Heart right ventricle (tissue), 16 donors: ENCODE measurements around the gene PLPPR1. TPM values are rescaled to one million over a fixed set of nuclear protein-coding genes. Genes with fewer than 3 reads are reported as not detected.

Experiments used
- ATAC-seq, 8 donors: fragments of 200-7000 bp; cut with Tn5 transposase; one replicate each; pipeline ENCODE4 v1.9.1; 2020; ENCODE audit warnings: mild to moderate bottlenecking in 8 of 8, moderate library complexity in 8 of 8, moderate number of reproducible peaks in 1 of 8
- DNase-seq, 2 donors: peaks; one replicate each; pipeline ENCODE4 v3.0.0-alpha.2; 2020
- H3K27ac ChIP-seq, 10 donors: fragments of 200-600 bp; sonication (generic) in 2 of 10; one replicate each; pipeline versions ENCODE4 v1.5.0 to v1.8.0; 2020 to 2022; ENCODE audit warnings: mild to moderate bottlenecking in 3 of 10
- H3K27me3 ChIP-seq, 7 donors: fragments of 200-600 bp; one replicate each; pipeline ENCODE4 v1.8.0; 2021 to 2022; ENCODE audit warnings: mild to moderate bottlenecking in 2 of 7
- H3K36me3 ChIP-seq, 9 donors: fragments of 200-600 bp; sonication (generic) in 1 of 9; one replicate each; pipeline versions ENCODE4 v1.5.0 to v1.8.0; 2020 to 2022; ENCODE audit warnings: mild to moderate bottlenecking in 2 of 9
- H3K4me1 ChIP-seq, 9 donors: fragments of 200-600 bp; sonication (generic) in 1 of 9; one replicate each; pipeline versions ENCODE4 v1.5.0 to v1.8.0; 2020 to 2022; ENCODE audit warnings: mild to moderate bottlenecking in 4 of 9
- H3K4me3 ChIP-seq, 10 donors: fragments of 200-600 bp; sonication (generic) in 2 of 10; one replicate each; pipeline versions ENCODE4 v1.5.0 to v1.8.0; 2020 to 2022; ENCODE audit warnings: mild to moderate bottlenecking in 7 of 10, moderate library complexity in 2 of 10
- H3K9me3 ChIP-seq, 11 donors: fragments of 200-600 bp in 10 of 11; sonication (generic) in 2 of 11; one replicate each; pipeline versions ENCODE4 v1.5.0 to v1.8.0; 2013 to 2022; ENCODE audit warnings: mild to moderate bottlenecking in 2 of 11, control low read depth in 1 of 11, moderate library complexity in 1 of 11
- WGBS, 2 donors: extraction: QIAGEN DNeasy Blood & Tissue Kit; methylation state at CpG; one replicate each; pipeline ENCODE4 v1.1.7; 2013; ENCODE audit warnings: inconsistent platforms in 1 of 2; 5-methylcytosine and 5-hydroxymethylcytosine counted together
- intact Hi-C, 10 donors: fragments of 100-400 bp; cut with DNase I; formaldehyde crosslinking; loops; one replicate each; pipeline versions ENCODE4 v1.11.1 to v1.14.2; 2022
- polyA plus RNA-seq, 2 donors: library from polyadenylated mRNA; stranded (reverse); fragments of 200-250 nt; gene quantifications; one replicate each; pipeline ENCODE4 v1.2.3, GENCODE V29; 2013
- total RNA-seq, 10 donors: library from RNA; stranded (reverse); fragmentation: NEBNext Ultra II Directional in 3 of 10; extraction: Animal tissue kit (Norgen Biotek cat#: 25700) in 3 of 10; gene quantifications; one replicate each; pipeline versions ENCODE4 v1.2.1 to v1.2.4, GENCODE V29; 2021 to 2023
- TF ChIP-seq, protein P1 (sequence below), 9 donors: fragments of 200-600 bp; sonication (generic) in 2 of 9; IDR thresholded peaks; one replicate each; pipeline versions ENCODE4 v1.5.0 to v1.8.0; 2021 to 2022; ENCODE audit warnings: antibody characterized with exemption in 9 of 9, mild to moderate bottlenecking in 5 of 9, moderate library complexity in 1 of 9
- donor health status: Arrhythmogenic right ventricular cardiomyopathy.
- donor health status: ischemic (EF 13 %, LVEDD 7.1; RV severe dilation, severe dysfunction).
- donor health status: healthy with polysubstance abuse.
- donor health status: DM: no; HTN: yes; CAD: no.
- donor health status: DM: no; HTN: no; CAD: no.
- donor health status: ischemic (EF 25% LVEDD 6.9; RV normal size, moderate dysfunction).
- donor health status: ischemic (EF 25% LVEDD 5.7; RV mildly dilated, moderate dysfunction).
- donor health status: healthy.
- donor health status: DM: yes; HTN: yes; CAD: no.
- donor health status: Ischemic cardiomyopathy.
- donor health status: ischemic (EF 35%, LVEDD 5.7; RV mildly dilated, moderate dysfunction).
- donor health status: nonischemic (EF 11% LVEDD 7.7; RV severe dilation, severe dysfunction).
- donor health status: DM: yes; HTN: yes; CAD: no.
- donor health status: PGD.
- donor health status: ischemic (EF 29% LVEDD 5.4; RV normal size, mild dysfunction).
- donor health status: nonischemic (EF 23%, LVEDD 6.1; RV moderate dilation, normal function).

Gene PLPPR1
- total and polyA plus RNA-seq, 12 donors = not detected

DNA sequence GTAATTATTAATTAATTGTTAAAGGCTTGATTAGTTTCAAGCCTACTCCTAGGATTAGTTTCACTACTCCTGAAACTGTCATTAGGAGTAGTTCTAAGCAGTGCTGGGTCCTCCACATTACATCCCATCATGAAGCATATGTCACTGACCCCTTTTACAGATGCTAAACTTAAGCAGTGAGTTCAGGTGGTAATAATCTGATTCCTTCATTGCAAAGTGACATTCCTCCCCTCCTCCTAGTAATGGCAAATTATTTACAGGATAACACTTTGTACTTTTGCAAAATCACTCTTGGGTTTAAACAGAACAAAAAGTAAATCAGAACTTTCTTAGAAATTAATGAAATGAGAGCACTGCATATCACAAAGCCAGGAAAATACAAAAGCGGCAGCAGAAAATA is 303.8 kb downstream of the PLPPR1 start:
- Histone ChIP-seq H3K27me3 (peaks cover 0 to 7% (median 0%) of the 10 kb centered on the region in 7 donors), H3K36me3 (no peaks in the 10 kb centered on the region), H3K9me3 (peaks cover 0 to 9% (median 0%) of the 10 kb centered on the region in 11 donors), H3K27ac (no peak overlapping the region), H3K4me1 (no peaks in the 10 kb centered on the region), H3K4me3 (no peak overlapping the region)
- intact Hi-C loops = no loop called here
- DNase-seq (no peak), ATAC-seq (no peak)
- WGBS, 2 donors = 95 to 99% methylated on average over 1 of the region's 1 CpG
- TF ChIP-seq, protein P1, sequence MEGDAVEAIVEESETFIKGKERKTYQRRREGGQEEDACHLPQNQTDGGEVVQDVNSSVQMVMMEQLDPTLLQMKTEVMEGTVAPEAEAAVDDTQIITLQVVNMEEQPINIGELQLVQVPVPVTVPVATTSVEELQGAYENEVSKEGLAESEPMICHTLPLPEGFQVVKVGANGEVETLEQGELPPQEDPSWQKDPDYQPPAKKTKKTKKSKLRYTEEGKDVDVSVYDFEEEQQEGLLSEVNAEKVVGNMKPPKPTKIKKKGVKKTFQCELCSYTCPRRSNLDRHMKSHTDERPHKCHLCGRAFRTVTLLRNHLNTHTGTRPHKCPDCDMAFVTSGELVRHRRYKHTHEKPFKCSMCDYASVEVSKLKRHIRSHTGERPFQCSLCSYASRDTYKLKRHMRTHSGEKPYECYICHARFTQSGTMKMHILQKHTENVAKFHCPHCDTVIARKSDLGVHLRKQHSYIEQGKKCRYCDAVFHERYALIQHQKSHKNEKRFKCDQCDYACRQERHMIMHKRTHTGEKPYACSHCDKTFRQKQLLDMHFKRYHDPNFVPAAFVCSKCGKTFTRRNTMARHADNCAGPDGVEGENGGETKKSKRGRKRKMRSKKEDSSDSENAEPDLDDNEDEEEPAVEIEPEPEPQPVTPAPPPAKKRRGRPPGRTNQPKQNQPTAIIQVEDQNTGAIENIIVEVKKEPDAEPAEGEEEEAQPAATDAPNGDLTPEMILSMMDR (IDR thresholded peaks at IDR 0.05) = no peak

DNA sequence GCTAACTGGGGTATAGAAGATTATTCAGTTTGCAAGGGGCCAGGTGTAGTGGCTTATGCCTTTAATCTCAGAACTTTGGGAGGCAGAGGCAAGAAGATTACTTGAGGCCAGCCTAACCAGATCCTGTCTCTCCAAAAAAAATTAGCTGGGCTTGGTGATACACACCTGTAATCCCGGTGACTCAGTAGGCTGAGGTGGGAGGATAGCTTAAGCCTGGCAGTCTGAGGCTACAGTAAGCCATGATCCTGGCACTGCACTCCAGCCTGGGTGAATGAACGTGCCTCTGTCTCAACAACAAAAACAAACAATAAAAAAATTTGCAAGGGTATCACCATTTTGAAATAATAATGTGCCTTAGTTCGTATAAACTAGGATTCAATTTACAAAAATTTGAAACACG is 305.0 kb downstream of the PLPPR1 start:
- Histone ChIP-seq H3K4me1 (no peaks in the 10 kb centered on the region), H3K9me3 (no peaks in the 10 kb centered on the region), H3K36me3 (no peaks in the 10 kb centered on the region), H3K4me3 (no peak overlapping the region), H3K27ac (no peak overlapping the region), H3K27me3 (peaks cover 0 to 7% (median 0%) of the 10 kb centered on the region in 7 donors)
- ATAC-seq (no peak), DNase-seq (no peak)
- intact Hi-C loops = no loop called here
- TF ChIP-seq, protein P1 (IDR thresholded peaks at IDR 0.05) = no peak
- 81 to 83% methylated on average over 4 of the region's 4 CpGs for WGBS, 2 donors

DNA sequence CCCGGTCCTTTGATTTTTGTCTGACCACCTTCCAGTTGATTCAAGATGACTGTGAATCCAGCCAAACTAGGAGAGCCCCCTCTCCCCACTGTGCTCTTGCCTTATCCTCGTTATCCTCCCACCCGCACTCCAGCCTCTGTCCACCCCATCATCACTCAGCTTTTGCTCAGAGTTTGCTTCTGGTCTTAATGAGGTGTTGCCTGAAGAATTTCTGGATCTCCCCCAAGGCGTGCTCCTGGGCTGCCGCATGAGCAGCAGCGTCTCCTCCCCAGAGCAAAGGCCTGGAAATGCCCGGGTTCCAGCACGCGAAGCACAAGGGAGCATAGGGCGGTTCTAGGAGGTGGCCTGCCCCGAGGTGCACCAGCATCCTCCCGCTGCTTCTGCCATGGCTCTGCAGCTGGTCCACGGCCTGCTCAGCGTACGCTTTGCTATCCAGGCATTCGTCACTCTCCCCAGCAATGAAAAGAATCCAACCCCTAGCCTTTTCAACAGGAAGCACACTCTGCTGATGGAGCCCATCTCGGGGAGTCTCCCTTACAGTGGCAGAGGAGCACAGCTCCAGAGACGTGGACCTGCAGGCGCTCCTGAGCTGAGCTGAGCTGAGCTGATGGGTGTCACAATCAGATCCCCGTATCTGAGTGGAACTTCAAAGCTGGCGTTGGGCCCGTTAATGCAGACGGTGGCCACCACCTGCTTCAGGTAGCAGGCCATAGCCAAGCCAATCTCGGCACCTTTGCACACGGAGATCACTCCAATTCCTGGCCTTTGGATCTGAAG is 305.6 kb downstream of the PLPPR1 start:
- WGBS, 2 donors = 63 to 69% methylated on average over 25 of the region's 25 CpGs

GRCh38 chr9:101336091-101336490 is 307.6 kb downstream of the PLPPR1 start:
- no peak overlapping the region for H3K27ac ChIP-seq

More for the DNA sequence above, 305.6 kb downstream of the PLPPR1 start:
- intact Hi-C loops = no loop called here
- Histone ChIP-seq H3K9me3 (no peaks in the 10 kb centered on the region), H3K4me1 (no peaks in the 10 kb centered on the region), H3K27me3 (peaks cover 0 to 4% (median 0%) of the 10 kb centered on the region in 7 donors), H3K36me3 (no peaks in the 10 kb centered on the region), H3K27ac (no peak overlapping the region), H3K4me3 (no peak overlapping the region)
- no peak for DNase-seq
- TF ChIP-seq, protein P1 (IDR thresholded peaks at IDR 0.05) = no peak
- no peak for ATAC-seq

More at GRCh38 chr9:101336091-101336490, 307.6 kb downstream of the PLPPR1 start:
- Histone ChIP-seq H3K27me3 (peaks cover 0 to 8% (median 0%) of the 10 kb centered on the region in 7 donors), H3K36me3 (no peaks in the 10 kb centered on the region), H3K4me3 (no peak overlapping the region), H3K9me3 (no peaks in the 10 kb centered on the region), H3K4me1 (no peaks in the 10 kb centered on the region)
- TF ChIP-seq, protein P1 (IDR thresholded peaks at IDR 0.05) = no peak
- intact Hi-C loops = no loop called here
- ATAC-seq (no peak), DNase-seq (no peak)
